Measurements from ENCODE around the gene DHDH.

DHDH gene

DNA sequence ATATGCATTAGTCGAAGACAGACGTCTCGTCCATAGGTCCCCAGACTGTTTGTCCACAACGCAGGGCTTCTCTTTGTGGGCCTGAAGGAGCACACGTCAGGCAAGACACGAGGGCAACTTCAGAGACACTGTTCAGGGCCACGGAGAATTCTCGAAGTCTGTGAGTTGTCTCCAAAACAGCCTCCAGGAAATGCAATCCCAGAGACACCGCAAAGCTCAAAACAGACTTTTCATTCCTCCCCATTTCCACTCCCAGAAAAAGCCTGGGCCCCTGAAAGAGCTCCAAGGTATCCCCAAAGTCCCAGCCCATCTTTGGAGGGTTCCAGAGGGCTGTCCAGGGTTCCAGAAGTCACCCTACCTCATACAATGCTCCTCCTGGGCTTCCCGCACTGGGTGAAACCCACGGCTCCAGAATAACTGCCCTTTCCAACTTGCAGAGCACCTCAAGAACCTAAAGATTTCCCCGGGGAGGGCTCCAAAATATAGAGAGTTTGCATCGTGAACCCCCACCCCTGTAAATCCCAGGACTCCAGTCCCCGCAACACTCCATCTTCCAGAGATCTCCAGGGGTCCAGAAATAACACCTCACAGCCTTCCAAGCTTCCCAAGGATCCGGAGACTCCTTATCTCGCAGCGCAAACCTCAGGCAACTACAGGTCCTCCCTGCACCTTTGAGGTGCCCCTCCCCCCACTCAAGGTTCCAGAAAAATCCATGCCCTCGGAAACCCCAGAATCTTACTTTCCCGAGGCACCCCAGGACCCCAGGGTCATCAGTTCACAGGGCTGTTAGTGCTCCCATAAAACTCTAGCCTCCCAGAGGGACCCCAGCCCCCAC lies 30.9 kb downstream of the DHDH start:
- no peaks in the 10 kb centered on the region for H3K27me3 Mint-ChIP-seq

GRCh38 chr19:48965040-48965805 lies 31.7 kb downstream of the DHDH start, which contains the start of gene FTL:
FTL (plus strand) TSS chr19:48965309; CDS start chr19:48965508, 199 bp downstream.
- Mint-ChIP-seq H3K4me3 (peak within 1 kb of the TSS; percentile 92), H3K9me3 (no peaks in the 10 kb centered on the region), H3K27me3 (no peaks in the 10 kb centered on the region), H3K4me1 (ENCODE audit: low read depth) (peaks cover 62% of the 10 kb centered on the region), H3K36me3 (ENCODE audit: low read depth) (peaks cover 70% of the 10 kb centered on the region), H3K27ac (peak within 1 kb of the TSS; percentile 97)
- peak; percentile 94 for DNase-seq

More for the DNA sequence above, 30.9 kb downstream of the DHDH start:
- Mint-ChIP-seq H3K4me1 (ENCODE audit: low read depth) (peaks cover 62% of the 10 kb centered on the region), H3K9me3 (no peaks in the 10 kb centered on the region), H3K36me3 (ENCODE audit: low read depth) (peaks cover 64% of the 10 kb centered on the region), H3K27ac (peak overlapping the region; percentile 97), H3K4me3 (peak overlapping the region; percentile 92)
- no peak for DNase-seq

DNA sequence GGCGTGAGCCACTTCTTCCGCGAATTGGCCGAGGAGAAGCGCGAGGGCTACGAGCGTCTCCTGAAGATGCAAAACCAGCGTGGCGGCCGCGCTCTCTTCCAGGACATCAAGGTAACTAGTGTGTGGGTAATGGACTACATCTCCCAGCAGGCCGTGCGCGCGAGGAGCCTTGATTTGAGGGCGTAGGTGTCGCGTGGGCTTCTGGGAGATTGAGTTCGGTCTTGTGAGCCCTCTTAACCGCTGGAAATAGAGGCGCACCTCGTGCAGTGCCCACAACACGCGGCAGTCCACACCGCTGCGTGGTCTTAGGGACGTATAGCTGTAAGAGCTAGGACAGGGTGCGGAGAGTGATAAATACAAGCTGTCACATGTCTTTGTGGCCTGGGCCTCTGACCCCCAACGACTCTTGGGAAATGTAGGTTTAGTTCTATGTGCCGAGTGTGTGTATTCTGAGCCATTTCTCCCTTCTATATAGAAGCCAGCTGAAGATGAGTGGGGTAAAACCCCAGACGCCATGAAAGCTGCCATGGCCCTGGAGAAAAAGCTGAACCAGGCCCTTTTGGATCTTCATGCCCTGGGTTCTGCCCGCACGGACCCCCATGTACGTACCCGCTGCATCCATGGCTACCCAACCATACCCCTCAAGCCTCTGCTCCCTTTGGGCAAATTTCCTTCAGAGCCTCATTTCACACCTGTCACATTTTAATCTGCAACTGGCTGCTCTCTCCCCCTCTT lies 32.5 kb downstream of the DHDH start:
- Mint-ChIP-seq H3K36me3 (ENCODE audit: low read depth) (peaks cover 69% of the 10 kb centered on the region), H3K4me1 (ENCODE audit: low read depth) (peaks cover 64% of the 10 kb centered on the region), H3K9me3 (no peaks in the 10 kb centered on the region), H3K27ac (peak overlapping the region; percentile 97), H3K4me3 (peak overlapping the region; percentile 92), H3K27me3 (no peaks in the 10 kb centered on the region)
- peak; percentile 93 for DNase-seq

- Mint-ChIP-seq H3K27ac (peak overlapping the region; percentile 97), H3K27me3 (no peaks in the 10 kb centered on the region), H3K36me3 (ENCODE audit: low read depth) (peaks cover 67% of the 10 kb centered on the region), H3K4me1 (ENCODE audit: low read depth) (peaks cover 61% of the 10 kb centered on the region), H3K4me3 (peak overlapping the region; percentile 92), H3K9me3 (no peaks in the 10 kb centered on the region)
- no peak for DNase-seq
Measured at GRCh38 chr19:48966541-48967345, 33.2 kb downstream of the DHDH start.

GRCh38 chr19:48967346-48968178 lies 34.1 kb downstream of the DHDH start:
- Mint-ChIP-seq H3K9me3 (no peaks in the 10 kb centered on the region), H3K4me1 (ENCODE audit: low read depth) (peaks cover 53% of the 10 kb centered on the region), H3K36me3 (ENCODE audit: low read depth) (peaks cover 64% of the 10 kb centered on the region), H3K27ac (peak overlapping the region; percentile 97), H3K4me3 (peak overlapping the region; percentile 92), H3K27me3 (no peaks in the 10 kb centered on the region)
- no peak for DNase-seq

GRCh38 chr19:48968179-48968661 lies 34.7 kb downstream of the DHDH start:
- DNase-seq: no peak
- Mint-ChIP-seq H3K4me1 (ENCODE audit: low read depth) (peaks cover 47% of the 10 kb centered on the region), H3K27ac (peak overlapping the region; percentile 97), H3K9me3 (no peaks in the 10 kb centered on the region), H3K36me3 (ENCODE audit: low read depth) (peaks cover 68% of the 10 kb centered on the region), H3K27me3 (no peaks in the 10 kb centered on the region), H3K4me3 (peak overlapping the region; percentile 92)

- Mint-ChIP-seq H3K4me3 (no peak overlapping the region), H3K36me3 (ENCODE audit: low read depth) (peaks cover 71% of the 10 kb centered on the region), H3K27me3 (no peaks in the 10 kb centered on the region), H3K27ac (no peak overlapping the region), H3K9me3 (no peaks in the 10 kb centered on the region), H3K4me1 (ENCODE audit: low read depth) (peaks cover 41% of the 10 kb centered on the region)
- DNase-seq: no peak
Measured at GRCh38 chr19:48968813-48969218, 35.3 kb downstream of the DHDH start.

- peak overlapping the region; percentile 75 for H3K27ac Mint-ChIP-seq
- no peaks in the 10 kb centered on the region for H3K27me3 Mint-ChIP-seq
- no peak for DNase-seq
- H3K4me3 Mint-ChIP-seq: no peak overlapping the region
- H3K36me3 Mint-ChIP-seq (ENCODE audit: low read depth): peaks cover 78% of the 10 kb centered on the region
- H3K4me1 Mint-ChIP-seq (ENCODE audit: low read depth): peaks cover 34% of the 10 kb centered on the region
- no peaks in the 10 kb centered on the region for H3K9me3 Mint-ChIP-seq
Measured at GRCh38 chr19:48969276-48970138, 36.0 kb downstream of the DHDH start.

DNA sequence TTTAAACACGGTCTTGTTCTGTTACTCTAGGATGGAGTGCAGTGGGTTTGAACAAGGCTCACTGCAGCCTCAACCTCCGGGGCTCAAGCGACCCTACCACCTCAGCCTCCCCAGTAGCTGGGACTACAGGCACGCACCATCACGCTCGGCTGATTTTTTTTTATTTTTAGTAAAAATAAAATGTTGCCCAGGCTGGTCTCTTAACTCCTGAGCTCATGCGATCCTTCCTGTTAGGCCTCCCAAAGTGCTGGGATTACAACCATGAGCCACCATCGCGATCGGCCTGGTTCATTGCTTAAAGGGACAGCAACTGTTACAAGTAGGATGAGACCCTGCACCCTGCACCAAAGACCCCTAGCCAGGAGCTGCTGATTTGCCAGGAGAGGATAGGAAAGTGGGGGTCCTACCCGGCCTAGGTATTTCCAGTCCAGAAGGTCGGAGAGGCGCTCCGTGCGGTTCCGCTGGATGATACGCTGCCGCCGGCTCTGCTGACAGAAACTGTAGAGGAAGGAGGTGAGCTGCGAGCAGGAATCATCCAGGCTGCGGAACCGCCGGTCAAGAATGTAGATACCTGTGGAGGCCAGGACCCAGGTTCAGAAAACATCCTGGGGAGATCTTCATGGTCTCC lies 36.8 kb downstream of the DHDH start:
- Mint-ChIP-seq H3K27me3 (no peaks in the 10 kb centered on the region), H3K4me3 (no peak overlapping the region), H3K36me3 (ENCODE audit: low read depth) (peaks cover 75% of the 10 kb centered on the region), H3K27ac (peak overlapping the region; percentile 75), H3K4me1 (ENCODE audit: low read depth) (peaks cover 27% of the 10 kb centered on the region), H3K9me3 (no peaks in the 10 kb centered on the region)
- DNase-seq: no peak

DNA sequence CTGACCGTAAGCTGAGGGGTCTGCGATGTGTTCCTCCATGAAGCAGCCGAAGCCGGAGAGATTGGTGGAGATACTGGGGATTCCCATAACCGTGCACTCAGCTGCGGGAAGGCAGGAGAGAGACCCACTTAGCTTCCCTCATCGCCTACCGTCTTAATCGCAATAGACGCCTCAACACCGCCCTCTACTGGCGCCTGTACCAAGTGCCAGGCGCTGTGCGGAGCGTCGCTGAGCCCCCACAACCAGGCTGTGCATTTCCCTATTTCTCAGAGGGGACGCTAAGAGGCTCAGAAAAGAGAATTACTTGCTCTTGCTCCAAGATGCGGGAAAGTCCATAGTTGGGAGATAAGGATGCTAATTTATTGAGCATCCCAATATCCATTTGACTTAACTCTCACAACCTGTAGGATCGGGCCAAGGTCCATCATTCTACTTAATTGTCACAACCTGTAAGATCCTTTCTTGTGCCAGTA lies 37.5 kb downstream of the DHDH start:
- DNase-seq: peak; percentile 89
- H3K36me3 Mint-ChIP-seq (ENCODE audit: low read depth): peaks cover 72% of the 10 kb centered on the region
- peak overlapping the region; percentile 76 for H3K27ac Mint-ChIP-seq

GRCh38 chr19:48975947-48976847 lies 42.7 kb downstream of the DHDH start:
- DNase-seq: no peak

More for the DNA sequence above, 37.5 kb downstream of the DHDH start:
- Mint-ChIP-seq H3K27me3 (no peaks in the 10 kb centered on the region), H3K4me3 (no peak overlapping the region), H3K9me3 (no peaks in the 10 kb centered on the region), H3K4me1 (ENCODE audit: low read depth) (peaks cover 25% of the 10 kb centered on the region)

More at GRCh38 chr19:48975947-48976847, 42.7 kb downstream of the DHDH start:
- Mint-ChIP-seq H3K27ac (peak overlapping the region; percentile 44), H3K4me1 (ENCODE audit: low read depth) (peaks cover 10% of the 10 kb centered on the region), H3K4me3 (no peak overlapping the region), H3K9me3 (no peaks in the 10 kb centered on the region), H3K27me3 (no peaks in the 10 kb centered on the region), H3K36me3 (ENCODE audit: low read depth) (peaks cover 54% of the 10 kb centered on the region)
